ENCODE measurements around the gene SCAMP1.
"Not testable (repeated sequence)": the region's sequence is repeated elsewhere in the genome, so short reads cannot be mapped to it uniquely, and the experiment has no call there.

Gene SCAMP1

DNA sequence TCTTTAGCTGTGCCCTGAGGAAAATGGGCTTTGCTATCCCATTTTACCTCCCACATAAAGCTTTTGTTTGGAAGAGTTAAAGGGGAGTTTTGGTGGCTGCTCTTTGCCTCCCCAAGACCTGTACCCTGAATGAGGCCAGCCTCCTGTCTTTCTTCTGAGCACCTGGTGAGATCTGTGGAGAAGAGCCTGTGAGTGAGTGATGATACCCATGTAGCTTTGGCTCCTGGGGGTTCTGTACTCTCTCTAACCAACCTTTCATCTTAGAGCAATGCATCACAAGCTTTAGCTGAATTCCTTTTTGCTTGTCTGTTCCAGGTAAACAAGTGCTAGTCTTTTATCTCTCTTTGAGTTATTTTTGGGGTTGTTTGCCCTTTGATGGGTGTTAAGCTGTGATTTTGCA, 73.6 kb downstream of the SCAMP1 start:
- H3K9ac ChIP-seq (ENCODE audit: low read length) = no peak overlapping the region
- TF ChIP-seq, protein P1, sequence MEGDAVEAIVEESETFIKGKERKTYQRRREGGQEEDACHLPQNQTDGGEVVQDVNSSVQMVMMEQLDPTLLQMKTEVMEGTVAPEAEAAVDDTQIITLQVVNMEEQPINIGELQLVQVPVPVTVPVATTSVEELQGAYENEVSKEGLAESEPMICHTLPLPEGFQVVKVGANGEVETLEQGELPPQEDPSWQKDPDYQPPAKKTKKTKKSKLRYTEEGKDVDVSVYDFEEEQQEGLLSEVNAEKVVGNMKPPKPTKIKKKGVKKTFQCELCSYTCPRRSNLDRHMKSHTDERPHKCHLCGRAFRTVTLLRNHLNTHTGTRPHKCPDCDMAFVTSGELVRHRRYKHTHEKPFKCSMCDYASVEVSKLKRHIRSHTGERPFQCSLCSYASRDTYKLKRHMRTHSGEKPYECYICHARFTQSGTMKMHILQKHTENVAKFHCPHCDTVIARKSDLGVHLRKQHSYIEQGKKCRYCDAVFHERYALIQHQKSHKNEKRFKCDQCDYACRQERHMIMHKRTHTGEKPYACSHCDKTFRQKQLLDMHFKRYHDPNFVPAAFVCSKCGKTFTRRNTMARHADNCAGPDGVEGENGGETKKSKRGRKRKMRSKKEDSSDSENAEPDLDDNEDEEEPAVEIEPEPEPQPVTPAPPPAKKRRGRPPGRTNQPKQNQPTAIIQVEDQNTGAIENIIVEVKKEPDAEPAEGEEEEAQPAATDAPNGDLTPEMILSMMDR (IDR thresholded peaks at IDR 0.05; ENCODE audit: low read length) = no peak
- TF ChIP-seq EZH2 (IDR thresholded peaks at IDR 0.05; ENCODE audit: borderline replicate concordance, low read length) = no peak
- H3K27ac ChIP-seq (ENCODE audit: low read depth, low read length, poor library complexity, severe bottlenecking) = no peak overlapping the region
- H2AFZ ChIP-seq (ENCODE audit: low read length) = no peak overlapping the region
- no peaks in the 10 kb centered on the region for H4K20me1 ChIP-seq (ENCODE audit: insufficient read depth, low read length)
- H3K9me2 ChIP-seq (ENCODE audit: low read depth, low read length) = no peaks in the 10 kb centered on the region
- peaks cover 9% of the 10 kb centered on the region for H3K9me3 ChIP-seq (ENCODE audit: low read length)
- no peak overlapping the region for H3K4me3 ChIP-seq (ENCODE audit: low read depth, low read length, poor library complexity, severe bottlenecking)
- no peaks in the 10 kb centered on the region for H3K27me3 ChIP-seq (ENCODE audit: insufficient read depth, low read length)
- H3K36me3 ChIP-seq (ENCODE audit: insufficient read depth, low read length) = peaks cover 55% of the 10 kb centered on the region
- no peaks in the 10 kb centered on the region for H3F3A ChIP-seq (ENCODE audit: insufficient read depth, low read length)
- H3K4me2 ChIP-seq (ENCODE audit: low read length) = no peak overlapping the region
- no peaks in the 10 kb centered on the region for H3K4me1 ChIP-seq (ENCODE audit: insufficient read depth, low read length, severe bottlenecking)
- H3K79me2 ChIP-seq (ENCODE audit: insufficient read depth, low read length) = no peaks in the 10 kb centered on the region

DNA sequence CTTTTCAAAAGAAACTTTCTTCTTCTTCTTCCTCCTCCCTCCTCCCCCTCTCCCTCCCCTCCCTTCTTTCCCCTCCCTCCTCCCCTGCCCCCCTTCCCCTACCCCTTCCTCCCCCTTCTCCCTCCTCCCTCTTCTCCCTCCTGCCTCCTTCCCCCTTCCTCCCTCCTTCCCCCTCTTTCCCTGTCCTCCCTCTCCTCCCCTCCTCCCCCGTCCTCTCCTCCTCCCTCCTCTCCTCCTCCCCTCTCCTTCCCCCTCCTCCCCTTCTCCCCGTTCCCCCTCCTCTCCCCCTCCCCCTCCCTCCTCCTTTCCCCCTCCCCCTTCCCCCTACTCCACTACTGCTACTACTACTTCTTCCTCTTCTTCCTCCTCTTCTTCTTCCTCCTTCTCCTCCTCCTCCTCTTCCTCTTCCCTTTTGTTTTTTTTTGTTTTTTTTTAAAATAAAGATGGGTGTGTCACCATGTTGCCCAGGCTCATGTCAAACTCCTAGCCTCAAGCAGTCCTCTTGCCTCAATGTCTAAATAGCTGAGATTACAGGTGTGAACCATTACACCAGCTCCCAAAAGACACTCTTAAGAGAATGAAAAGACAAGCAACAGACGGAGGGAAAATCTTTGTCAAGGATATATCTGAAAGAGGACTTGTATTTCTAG, 87.5 kb downstream of the SCAMP1 start:
- Histone ChIP-seq H3K9me3 (ENCODE audit: low read length) (no peaks in the 10 kb centered on the region), H3K9ac (ENCODE audit: low read length) (no peak overlapping the region), H3K4me2 (ENCODE audit: low read length) (no peak overlapping the region), H3K9me2 (ENCODE audit: low read depth, low read length) (no peaks in the 10 kb centered on the region), H4K20me1 (ENCODE audit: insufficient read depth, low read length) (no peaks in the 10 kb centered on the region), H3F3A (ENCODE audit: insufficient read depth, low read length) (no peaks in the 10 kb centered on the region), H2AFZ (ENCODE audit: low read length) (no peak overlapping the region), H3K36me3 (ENCODE audit: insufficient read depth, low read length) (peaks cover 45% of the 10 kb centered on the region), H3K79me2 (ENCODE audit: insufficient read depth, low read length) (no peaks in the 10 kb centered on the region), H3K4me1 (ENCODE audit: insufficient read depth, low read length, severe bottlenecking) (no peaks in the 10 kb centered on the region), H3K27me3 (ENCODE audit: insufficient read depth, low read length) (no peaks in the 10 kb centered on the region), H3K27ac (ENCODE audit: low read depth, low read length, poor library complexity, severe bottlenecking) (no peak overlapping the region), H3K4me3 (ENCODE audit: low read depth, low read length, poor library complexity, severe bottlenecking) (no peak overlapping the region)
- no peak for TF ChIP-seq EZH2 (IDR thresholded peaks at IDR 0.05; ENCODE audit: borderline replicate concordance, low read length)
- TF ChIP-seq, protein P1 (IDR thresholded peaks at IDR 0.05; ENCODE audit: low read length) = no peak

DNA sequence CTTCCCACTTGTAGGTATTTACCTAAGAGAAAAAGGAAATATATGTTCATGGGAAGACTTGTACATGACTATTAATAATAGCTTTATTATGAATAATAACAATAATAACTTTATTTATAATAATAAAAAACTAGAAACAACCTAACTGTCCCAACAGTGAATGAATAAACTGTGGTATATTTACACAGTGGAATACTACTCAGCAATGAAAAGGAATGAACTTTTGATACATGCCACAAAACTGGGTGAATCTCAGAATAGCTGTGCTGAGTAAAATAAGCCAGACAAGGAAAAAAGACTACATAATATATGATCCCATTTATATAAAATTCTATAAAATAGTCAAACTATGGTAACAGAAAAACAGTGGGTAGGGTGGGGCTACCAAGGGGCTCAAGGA, 88.7 kb downstream of the SCAMP1 start:
- H3K4me2 ChIP-seq (ENCODE audit: low read length) = no peak overlapping the region
- no peak overlapping the region for H3K4me3 ChIP-seq (ENCODE audit: low read depth, low read length, poor library complexity, severe bottlenecking)
- H3F3A ChIP-seq (ENCODE audit: insufficient read depth, low read length) = no peaks in the 10 kb centered on the region
- no peak overlapping the region for H2AFZ ChIP-seq (ENCODE audit: low read length)
- H3K79me2 ChIP-seq (ENCODE audit: insufficient read depth, low read length) = no peaks in the 10 kb centered on the region
- no peak overlapping the region for H3K27ac ChIP-seq (ENCODE audit: low read depth, low read length, poor library complexity, severe bottlenecking)
- H3K9me3 ChIP-seq (ENCODE audit: low read length) = no peaks in the 10 kb centered on the region
- no peaks in the 10 kb centered on the region for H3K9me2 ChIP-seq (ENCODE audit: low read depth, low read length)
- H3K27me3 ChIP-seq (ENCODE audit: insufficient read depth, low read length) = no peaks in the 10 kb centered on the region
- no peaks in the 10 kb centered on the region for H4K20me1 ChIP-seq (ENCODE audit: insufficient read depth, low read length)
- H3K36me3 ChIP-seq (ENCODE audit: insufficient read depth, low read length) = peaks cover 36% of the 10 kb centered on the region
- no peaks in the 10 kb centered on the region for H3K4me1 ChIP-seq (ENCODE audit: insufficient read depth, low read length, severe bottlenecking)
- H3K9ac ChIP-seq (ENCODE audit: low read length) = no peak overlapping the region
- TF ChIP-seq, protein P1 (IDR thresholded peaks at IDR 0.05; ENCODE audit: low read length) = no peak
- TF ChIP-seq EZH2 (IDR thresholded peaks at IDR 0.05; ENCODE audit: borderline replicate concordance, low read length) = no peak

DNA sequence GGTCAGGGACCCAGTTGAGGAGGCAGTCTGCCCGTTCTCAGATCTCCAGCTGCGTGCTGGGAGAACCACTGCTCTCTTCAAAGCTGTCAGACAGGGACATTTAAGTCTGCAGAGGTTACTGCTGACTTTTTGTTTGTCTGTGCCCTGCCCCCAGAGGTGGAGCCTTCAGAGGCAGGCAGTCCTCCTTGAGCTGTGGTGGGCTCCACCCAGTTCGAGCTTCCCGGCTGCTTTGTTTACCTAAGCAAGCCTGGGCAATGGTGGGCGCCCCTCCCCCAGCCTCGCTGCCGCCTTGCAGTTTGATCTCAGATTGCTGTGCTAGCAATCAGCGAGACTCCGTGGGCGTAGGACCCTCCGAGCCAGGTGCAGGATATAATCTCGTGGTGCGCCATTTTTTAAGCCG, 97.1 kb downstream of the SCAMP1 start:
- not testable (repeated sequence) for H3K9me3 ChIP-seq (ENCODE audit: low read length); H3F3A ChIP-seq (ENCODE audit: insufficient read depth, low read length); H3K27ac ChIP-seq (ENCODE audit: low read depth, low read length, poor library complexity, severe bottlenecking); H3K79me2 ChIP-seq (ENCODE audit: insufficient read depth, low read length); H3K9me2 ChIP-seq (ENCODE audit: low read depth, low read length); H3K9ac ChIP-seq (ENCODE audit: low read length); H4K20me1 ChIP-seq (ENCODE audit: insufficient read depth, low read length); H3K4me1 ChIP-seq (ENCODE audit: insufficient read depth, low read length, severe bottlenecking); H3K27me3 ChIP-seq (ENCODE audit: insufficient read depth, low read length); H3K4me3 ChIP-seq (ENCODE audit: low read depth, low read length, poor library complexity, severe bottlenecking); H3K4me2 ChIP-seq (ENCODE audit: low read length); H2AFZ ChIP-seq (ENCODE audit: low read length)
- peaks cover 34% of the 10 kb centered on the region for H3K36me3 ChIP-seq (ENCODE audit: insufficient read depth, low read length)

All from OCI-LY1 (cell line).